Measurements from ENCODE around the gene TBC1D32.

DNA sequence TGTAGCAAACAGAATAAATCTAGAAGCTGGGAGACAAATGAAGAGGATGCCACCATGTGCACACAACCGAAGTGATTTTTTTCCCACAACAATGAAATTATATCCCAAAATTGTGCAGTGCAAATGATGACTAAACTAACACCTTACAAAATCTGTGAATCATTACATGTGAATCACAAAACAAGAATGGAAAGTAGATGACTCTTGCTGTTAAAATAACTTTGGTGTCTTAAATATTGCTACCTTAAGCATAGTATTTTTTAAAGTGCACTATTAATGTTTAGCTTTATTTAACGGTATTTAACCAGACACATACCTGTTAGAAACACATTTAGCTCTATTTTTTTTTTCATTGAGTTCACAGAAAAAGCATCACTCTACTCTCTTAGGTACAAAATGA, 190.8 kb downstream of the TBC1D32 start:
- TF ChIP-seq, protein P1, sequence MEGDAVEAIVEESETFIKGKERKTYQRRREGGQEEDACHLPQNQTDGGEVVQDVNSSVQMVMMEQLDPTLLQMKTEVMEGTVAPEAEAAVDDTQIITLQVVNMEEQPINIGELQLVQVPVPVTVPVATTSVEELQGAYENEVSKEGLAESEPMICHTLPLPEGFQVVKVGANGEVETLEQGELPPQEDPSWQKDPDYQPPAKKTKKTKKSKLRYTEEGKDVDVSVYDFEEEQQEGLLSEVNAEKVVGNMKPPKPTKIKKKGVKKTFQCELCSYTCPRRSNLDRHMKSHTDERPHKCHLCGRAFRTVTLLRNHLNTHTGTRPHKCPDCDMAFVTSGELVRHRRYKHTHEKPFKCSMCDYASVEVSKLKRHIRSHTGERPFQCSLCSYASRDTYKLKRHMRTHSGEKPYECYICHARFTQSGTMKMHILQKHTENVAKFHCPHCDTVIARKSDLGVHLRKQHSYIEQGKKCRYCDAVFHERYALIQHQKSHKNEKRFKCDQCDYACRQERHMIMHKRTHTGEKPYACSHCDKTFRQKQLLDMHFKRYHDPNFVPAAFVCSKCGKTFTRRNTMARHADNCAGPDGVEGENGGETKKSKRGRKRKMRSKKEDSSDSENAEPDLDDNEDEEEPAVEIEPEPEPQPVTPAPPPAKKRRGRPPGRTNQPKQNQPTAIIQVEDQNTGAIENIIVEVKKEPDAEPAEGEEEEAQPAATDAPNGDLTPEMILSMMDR (conservative IDR thresholded peaks at IDR 0.05): no peak
- no peak for TF ChIP-seq EZH2 (IDR thresholded peaks at IDR 0.05; ENCODE audit: low read depth)
